ENCODE measurements around the gene ZFYVE16.
"Not testable (repeated sequence)": the region's sequence is repeated elsewhere in the genome, so short reads cannot be mapped to it uniquely, and the experiment has no call there.

ZFYVE16 gene

DNA sequence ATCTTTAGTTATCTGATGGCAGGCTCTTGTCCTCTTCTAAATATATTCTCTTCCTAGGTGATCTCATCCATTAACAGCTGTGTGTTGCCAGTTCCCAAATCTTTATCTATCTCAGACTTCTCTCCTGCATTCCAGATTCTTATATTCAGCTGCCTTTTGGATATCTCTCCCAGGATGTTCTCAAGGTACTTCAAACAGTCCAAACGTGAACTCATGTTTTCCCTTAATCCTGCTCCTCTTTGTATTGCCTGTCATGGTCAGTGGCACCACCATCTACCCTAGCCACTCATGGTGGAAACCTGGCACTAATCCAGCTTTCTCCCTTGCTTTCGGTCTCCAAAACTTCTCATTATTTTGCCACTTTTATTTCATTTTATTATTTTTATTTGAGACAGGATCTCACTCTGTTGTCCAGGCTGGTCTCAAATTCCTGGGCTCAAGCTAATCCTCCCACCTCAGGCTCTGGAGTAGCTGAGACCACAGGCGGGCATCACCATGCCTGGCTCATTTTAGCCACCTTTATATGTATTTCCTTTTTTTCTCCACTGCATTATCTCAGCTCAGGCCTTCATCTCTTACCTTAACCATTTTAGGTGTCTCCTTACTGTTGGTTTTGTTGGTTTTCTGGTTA is 3.8 kb downstream of the ZFYVE16 start:
- no peak for DNase-seq

DNA sequence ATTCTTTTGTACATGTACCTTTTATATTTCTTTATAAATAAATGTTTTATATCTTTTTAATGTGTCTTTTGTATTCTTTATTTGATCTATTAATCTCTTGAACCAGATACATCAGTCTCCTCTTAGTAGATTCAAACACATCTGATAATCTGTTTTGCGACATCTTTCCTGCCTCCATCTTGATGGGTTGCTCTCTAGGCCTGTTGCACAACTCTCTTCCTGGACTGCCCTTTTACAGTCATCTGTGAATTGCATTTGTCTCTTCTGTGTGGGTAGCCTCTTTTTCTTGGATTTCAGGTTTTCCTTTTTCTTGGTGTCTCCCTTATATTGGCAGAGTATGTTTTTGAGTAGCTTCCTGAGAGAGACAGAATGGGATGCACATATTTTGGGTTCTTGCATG is 6.2 kb downstream of the ZFYVE16 start:
- no peak for DNase-seq

- no peak for DNase-seq
Measured at GRCh38 chr5:80417973-80418372, 10.1 kb downstream of the ZFYVE16 start.

- not testable (repeated sequence) for DNase-seq
Measured at GRCh38 chr5:80424365-80424764, 16.5 kb downstream of the ZFYVE16 start.

DNA sequence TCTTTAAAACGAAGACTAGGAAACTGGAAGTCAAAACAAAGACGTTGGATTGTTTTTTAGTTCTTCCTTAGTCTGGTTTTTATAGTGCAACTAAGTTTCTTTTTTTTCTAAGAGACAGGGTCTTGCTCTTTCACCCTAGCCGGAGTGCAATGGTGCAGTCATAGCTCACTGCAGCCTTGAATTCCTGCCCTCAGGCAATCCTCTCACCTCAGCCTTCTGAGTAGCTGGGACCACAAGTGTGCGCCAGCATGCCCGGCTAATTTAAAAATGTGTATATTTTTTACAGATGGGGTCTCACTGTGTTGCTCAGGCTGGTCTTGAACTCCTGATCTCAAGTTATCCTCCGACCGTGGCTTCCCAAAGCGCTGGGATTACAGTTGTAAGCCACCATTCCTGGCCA is 27.6 kb downstream of the ZFYVE16 start:
- DNase-seq, result no peak

DNA sequence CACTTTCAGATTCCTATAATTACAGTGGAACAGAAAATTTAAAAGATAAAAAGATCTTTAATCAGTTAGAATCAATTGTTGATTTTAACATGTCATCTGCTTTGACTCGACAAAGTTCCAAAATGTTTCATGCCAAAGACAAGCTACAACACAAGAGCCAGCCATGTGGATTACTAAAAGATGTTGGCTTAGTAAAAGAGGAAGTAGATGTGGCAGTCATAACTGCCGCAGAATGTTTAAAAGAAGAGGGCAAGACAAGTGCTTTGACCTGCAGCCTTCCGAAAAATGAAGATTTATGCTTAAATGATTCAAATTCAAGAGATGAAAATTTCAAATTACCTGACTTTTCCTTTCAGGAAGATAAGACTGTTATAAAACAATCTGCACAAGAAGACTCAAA is 29.5 kb downstream of the ZFYVE16 start:
- DNase-seq, result no peak

DNA sequence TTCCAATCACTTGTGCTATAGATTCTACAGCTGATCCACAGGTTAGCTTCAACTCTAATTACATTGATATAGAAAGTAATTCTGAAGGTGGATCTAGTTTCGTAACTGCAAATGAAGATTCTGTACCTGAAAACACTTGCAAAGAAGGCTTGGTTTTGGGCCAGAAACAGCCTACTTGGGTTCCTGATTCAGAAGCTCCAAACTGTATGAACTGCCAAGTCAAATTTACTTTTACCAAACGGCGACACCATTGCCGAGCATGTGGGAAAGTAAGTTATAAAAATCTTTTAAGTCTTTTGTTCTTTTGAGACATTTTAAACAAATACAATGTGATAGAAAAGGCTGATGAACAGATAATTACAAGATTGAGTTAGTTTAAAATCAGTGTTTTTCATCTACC is 30.9 kb downstream of the ZFYVE16 start:
- DNase-seq, result no peak

DNA sequence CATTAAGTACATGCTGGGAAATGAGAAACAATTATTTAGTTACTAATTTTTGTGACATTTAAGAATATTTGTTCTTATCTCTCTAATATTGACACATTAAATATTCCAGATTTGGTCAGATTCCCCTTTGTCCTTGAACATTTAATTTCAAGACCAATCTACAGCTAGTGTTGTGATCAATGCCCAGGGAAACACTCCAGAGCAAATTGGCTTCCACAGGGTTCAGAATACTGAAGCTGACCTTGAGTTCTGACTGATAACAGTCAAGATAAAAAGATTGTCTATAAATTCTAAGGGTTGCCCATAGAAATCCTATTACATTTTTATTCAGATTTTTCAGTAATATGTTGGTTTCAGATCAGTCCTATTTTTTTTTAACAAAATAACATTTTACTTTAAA is 31.3 kb downstream of the ZFYVE16 start:
- DNase-seq, result no peak

GRCh38 chr5:80442742-80443141 is 34.9 kb downstream of the ZFYVE16 start:
- no peak for DNase-seq

DNA sequence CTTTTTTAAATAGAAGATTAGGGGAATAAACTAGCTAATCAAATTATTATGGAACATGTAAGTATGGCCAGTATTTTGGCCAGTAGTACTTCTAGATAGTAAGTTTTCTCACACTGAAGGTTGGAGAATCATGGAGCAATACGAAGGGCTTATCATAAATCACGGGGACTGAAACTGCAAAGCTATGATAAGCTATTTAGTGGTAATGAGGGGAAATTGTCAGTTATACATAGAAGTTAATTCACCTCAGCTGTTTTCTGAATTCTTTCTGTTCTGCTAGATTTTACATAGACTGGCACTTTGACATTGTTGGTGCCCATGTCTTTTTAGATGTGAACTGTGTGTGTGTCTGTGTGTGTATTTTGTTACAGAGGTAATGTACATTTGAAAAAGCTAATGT is 45.5 kb downstream of the ZFYVE16 start:
- DNase-seq, result no peak

DNA sequence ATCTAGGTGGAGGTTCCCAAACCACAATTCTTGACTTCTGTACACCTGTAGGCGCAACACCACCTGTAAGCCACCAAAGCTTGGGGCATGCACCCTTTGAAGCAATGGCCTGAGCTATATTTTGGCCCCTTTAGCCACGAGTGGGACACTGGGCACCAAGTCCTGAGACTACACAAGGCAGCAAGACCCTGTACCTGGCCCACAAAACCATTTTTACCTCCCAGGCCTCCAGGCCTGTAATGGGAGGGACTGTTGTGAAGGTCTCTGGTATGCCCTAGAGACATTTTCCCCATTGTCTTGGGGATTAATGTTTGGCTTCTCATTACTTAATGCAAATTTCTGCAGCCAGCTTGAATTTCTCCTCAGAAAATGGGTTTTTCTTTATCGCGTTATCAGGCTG is 55.4 kb downstream of the ZFYVE16 start:
- DNase-seq, result no peak

- no peak for DNase-seq
Measured at GRCh38 chr5:80466669-80467485, 59.0 kb downstream of the ZFYVE16 start.

GRCh38 chr5:80468131-80468530 is 60.3 kb downstream of the ZFYVE16 start:
- DNase-seq, result no peak

DNA sequence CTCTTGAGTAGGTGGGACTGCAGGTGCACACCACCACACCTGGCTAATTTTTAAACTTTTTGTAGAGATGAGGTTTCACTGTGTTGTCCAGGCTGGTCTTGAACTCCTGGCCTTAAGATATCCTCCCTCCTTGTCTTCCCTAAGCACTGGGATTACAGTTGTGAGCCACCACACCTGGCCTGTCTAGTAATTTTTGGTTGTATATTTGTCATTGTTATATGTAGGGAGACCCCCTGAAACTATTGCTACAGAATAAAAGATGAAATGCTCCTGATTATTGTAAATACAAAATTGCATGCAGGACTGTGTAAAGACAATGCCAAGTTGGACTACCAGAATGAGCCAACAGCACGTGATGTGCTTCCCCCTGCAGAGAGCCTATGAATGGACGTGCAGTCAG is 62.8 kb downstream of the ZFYVE16 start:
- not testable (repeated sequence) for DNase-seq

GRCh38 chr5:80474929-80475328 is 67.1 kb downstream of the ZFYVE16 start:
- DNase-seq, result no peak

GRCh38 chr5:80479713-80480112 is 71.8 kb downstream of the ZFYVE16 start:
- no peak for DNase-seq

DNA sequence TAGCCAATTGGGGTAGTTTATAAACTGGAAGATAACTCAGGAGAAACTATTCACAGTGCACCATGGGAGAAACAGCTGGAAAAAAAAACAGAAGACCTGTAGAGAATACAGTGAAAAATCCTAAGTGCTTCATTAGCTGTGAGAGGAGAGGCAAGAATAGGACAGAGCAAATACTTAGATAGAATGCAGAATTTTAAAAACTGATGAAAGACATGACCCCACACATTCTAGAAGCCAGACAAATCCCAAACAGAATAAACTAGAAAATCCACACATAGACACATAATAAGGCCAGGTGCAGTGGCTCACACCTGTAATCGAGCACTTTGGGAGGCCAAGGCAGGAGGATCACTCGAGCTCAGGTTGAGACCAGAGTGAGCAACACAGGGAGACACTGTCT is 72.5 kb downstream of the ZFYVE16 start:
- DNase-seq, result no peak

DNA sequence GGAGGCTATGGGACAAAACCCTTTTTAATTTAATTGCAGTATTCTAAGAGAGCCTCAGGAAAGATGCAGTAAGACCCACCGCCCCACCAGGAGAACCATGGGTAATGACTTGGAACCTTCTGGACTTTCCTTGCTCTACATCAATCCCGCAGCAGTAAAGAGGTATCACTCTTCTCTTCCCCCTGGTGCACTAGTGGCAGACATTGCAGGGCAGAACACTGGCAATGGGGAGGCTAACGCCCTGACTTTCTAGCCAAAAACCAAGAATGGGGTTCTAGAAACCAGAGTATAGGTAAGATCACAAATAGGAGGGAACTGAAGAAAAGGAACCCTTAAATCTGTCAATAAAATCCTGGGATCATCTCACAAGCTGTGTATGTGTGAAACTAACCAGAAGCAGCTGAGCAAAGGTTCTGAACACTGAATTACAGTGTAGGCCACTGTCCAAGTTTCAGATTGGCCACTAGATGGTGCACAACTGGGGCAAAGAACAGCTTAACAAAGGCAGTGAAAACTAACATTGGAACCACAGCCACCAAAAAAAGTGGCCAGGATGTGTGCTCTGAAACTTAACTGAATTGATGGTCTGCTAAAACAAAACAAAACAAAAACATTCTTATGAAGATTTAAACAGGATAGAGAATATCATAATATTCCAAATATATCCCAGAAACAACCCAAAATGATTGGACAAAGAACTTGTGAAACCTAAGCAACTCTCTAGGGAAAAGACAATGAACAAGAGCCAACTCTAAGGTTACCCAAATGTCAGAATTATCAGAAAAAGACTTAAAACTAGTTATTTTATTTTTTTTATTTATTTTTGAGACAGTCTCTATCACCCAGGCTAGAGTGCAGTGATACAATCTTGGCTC is 73.4 kb downstream of the ZFYVE16 start:
- peak; percentile 40 for DNase-seq

DNA sequence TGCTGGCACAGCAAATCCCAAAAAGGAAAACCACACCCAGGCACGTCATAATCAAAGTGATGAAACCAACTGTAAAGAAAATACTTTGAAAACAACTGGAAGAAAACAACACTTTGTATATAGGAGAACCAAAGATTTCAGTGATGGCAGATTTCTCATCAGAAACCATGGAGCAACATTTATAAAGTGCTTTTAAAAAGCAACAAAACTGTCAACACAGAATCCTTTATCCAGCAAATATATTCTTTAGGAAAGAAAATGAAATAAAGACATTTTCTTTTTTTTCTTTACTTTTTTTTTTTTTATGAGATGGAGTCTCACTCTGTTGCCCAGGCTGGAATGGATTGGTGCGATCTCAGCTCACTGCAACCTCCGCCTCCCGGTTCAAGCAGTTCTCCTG is 74.7 kb downstream of the ZFYVE16 start:
- DNase-seq, result no peak

- DNase-seq, result no peak
Measured at GRCh38 chr5:80483636-80484232, 75.9 kb downstream of the ZFYVE16 start.

- DNase-seq, result no peak
Measured at GRCh38 chr5:80487444-80487828, 79.6 kb downstream of the ZFYVE16 start.

DNA sequence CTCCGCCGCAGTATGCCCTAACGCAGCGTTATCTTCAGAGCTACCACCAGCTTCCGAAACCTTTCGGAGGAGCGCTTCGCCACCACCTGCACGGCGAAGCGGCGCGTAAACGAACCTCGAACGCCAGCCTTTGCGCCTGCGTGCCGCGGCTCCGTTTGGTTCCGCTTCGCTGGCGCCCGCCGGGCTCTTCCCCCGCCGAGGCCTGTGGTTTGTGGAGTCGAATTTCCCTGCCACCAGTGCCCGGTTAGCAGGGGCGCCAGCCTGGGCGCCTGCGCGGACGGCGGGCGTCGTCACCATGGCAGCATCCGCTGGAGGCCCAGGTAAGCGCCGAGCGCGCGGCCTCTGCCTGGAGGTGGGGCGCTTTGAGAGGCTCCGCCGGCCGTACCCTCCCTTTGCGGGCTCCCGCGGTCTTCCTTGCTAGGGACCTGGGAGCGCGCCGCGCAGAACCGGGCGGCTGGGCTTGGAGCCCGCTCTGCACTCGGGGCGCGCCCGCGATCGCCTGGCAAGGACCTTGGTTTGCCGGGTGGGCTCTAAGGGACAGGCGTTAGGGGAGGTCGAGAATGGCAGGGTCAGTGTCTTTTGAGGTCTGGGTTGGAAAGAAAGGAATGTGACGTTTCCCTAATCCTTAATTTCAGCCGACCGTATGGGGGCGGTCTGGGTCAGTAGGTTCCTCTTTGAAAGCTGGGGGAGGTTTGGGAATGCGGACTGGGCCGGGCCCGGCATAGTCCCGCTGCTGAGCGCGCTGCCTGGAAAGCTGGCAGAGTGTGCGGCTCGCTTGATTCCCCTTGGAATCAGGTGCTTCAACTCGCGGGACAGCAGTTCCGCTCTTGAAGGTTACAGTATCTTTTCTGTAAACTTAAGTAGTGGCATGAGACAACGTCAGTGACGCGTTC is 80.2 kb downstream of the ZFYVE16 start, which contains the start of gene FAM151B:
FAM151B (plus strand) TSS at position 272 of the 893 bp plus-strand sequence; CDS start at position 296, 24 bp downstream.
- peak; percentile 84 for DNase-seq

Measured in amniotic stem cell (primary cell).